Smooth muscle cell of trachea (primary cell): ENCODE results near the gene ENTPD2. TPM values are rescaled to one million over a fixed set of nuclear protein-coding genes. Genes with fewer than 3 reads are reported as not detected.

Source experiments
- total RNA-seq: library from RNA; depleted of rRNA; stranded (reverse); fragments of >200 nt; gene quantifications from 2 replicates; pipeline ENCODE4 v1.2.1, GENCODE V29; 2014

The ENTPD2 gene
- total RNA-seq: not detected in 2 replicates

DNA sequence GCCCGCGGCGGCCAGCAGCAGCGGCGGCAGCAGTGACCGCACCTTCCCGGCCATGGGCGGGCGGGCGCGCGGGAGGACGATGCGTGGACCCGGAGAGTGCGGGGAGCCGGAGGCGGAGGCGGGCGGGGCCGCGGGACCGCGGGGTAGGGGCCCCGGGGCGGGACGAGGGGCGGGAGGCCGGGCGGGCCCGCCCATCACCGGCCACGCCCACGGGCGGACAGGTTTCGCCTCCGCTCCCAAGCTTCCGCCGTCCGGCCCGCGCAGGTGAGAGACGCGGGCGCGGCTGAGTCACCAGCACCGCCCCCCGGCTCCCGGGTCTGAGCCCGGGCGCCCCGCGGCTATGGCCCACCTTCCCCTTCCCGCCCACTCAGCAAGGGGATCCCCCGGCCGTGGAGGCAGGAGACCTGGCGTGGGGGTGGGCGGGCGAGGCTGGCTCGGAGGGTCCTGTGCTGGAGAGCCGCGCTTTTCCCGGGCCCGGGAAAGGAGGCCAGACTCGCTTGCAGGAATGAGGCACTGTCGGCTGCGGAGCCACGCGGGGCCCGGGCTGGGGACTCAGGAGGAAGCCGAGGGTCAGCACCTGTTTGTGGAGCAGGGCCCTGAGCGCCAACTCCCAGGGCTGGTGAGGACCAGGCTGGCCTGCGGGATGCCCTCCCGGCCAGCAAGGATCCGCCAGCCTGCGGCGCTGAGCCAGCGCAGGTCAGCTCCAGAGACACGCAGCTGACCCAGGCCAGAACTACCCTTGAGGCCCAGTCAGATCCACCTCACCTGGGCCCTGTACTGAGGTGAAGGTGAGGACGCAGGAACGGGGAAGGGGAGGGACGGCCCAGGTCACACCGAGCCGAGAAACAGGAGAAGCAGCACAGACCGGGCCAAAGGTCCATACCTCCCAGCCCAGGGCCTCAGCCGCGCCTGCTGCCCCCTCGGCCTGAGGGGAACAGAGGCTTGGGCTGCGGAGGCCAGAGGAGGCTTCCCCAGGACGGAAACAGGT is at the start of gene ENTPD2:
ENTPD2 (minus strand) TSS at position 118 of the 988 bp plus-strand sequence; CDS start at position 54, 64 bp downstream.

DNA sequence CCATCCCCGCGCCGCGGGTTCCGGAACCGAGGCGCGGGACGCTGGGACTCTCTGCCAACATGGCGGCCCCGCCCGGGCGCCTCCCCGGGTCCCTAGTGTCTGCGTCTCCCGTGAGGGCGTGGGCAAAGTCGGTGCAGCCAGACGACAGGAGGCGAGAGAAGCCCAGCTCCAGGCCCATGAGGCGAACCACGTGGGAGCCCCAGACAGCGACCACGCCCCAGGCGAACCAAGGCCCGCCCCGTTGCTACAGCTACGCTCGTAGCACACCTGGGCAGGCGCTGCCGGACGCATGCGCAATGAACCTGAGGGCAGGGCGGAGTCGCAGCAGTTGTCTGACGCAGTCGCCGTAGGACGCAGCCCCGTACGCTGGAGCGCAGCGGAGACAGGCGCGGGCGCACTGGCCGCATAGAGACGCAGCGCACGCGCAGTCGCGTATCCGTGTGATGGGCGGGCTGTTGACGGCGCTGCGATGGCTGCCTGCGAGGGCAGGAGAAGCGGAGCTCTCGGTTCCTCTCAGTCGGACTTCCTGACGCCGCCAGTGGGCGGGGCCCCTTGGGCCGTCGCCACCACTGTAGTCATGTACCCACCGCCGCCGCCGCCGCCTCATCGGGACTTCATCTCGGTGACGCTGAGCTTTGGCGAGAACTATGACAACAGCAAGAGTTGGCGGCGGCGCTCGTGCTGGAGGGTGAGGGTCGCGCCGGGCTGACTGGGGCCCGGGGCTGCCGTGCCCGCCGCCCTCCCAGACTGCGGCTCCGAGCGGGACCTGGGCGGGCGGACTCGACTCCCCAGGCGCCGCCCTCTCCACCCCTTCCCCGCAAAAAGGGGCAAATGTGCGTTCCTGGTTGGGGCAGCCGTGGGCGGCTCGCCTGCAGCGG is 32.9 kb upstream of the ENTPD2 start, which contains the start of gene MAN1B1:
MAN1B1 (plus strand) TSS at position 455 of the 878 bp plus-strand sequence; CDS start at position 470, 15 bp downstream.

DNA sequence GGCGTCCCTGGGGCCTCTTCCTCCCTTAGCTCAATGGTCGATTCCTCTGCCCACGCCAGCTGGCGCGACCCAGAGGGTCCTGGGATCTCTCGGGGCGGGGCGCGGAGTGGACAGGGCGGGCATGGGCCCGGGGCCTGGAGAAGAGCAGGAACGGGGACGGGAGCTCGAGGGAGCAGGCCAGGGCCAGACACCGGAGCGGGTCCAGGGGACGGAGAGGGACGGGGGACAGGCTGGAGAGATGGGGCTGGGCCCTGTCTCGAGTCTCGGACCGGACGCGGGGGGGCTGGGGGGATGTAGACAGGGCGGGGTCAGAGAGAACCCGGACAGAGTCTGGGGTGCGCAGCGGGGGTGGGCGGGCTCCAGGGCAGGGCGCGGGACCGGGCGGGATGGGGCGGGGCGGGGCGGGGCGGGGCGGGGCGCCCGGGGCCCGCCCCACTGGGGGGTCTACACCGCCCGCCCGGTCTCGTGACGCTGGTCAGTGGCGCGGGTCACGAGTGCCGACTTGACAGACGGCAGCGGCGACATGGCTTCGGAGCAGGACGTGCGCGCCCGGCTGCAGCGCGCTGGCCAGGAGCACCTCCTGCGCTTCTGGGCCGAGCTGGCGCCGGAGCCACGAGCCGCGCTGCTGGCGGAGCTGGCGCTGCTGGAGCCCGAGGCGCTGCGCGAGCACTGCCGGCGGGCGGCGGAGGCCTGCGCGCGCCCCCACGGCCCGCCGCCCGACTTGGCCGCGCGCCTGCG is 23.3 kb upstream of the ENTPD2 start, which contains the start of gene UAP1L1:
UAP1L1 (plus strand) TSS at position 508 of the 738 bp plus-strand sequence; CDS start at position 524, 16 bp downstream.

DNA sequence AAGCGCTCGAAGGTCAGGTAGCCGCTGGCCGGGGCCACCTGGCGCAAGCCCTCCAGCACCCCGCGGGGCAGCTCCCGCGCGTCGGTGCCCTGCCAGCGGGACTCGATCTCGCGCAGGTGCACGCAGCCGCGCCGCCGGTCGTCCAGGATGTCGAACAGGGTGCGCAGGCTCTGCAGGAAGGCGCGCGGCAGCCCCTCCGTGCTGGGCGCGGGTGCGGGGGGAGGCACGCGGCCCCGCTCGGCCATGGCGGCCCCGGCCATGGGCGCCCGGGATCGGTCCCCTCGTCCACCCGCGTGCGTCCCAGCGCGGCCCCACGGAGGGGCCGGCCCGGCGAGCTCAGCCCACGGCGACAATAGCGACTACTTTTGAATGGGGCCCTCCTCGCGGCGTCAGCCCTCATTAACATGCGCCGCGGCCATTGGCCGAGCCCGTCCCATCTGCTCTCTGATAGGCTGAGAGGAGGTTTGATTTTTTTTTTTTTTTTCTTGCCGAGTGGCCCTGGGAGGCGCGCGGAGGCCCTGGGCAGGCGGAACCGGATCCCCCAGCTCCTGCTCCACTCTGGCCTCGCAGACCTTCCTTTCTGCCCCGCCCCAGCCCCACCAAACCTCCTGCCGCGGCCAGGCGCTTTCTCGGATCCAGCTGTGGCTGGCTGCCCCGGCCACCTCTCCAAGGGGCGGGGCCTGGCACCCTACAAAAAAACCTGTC is 16.5 kb upstream of the ENTPD2 start, which contains the start of gene SAPCD2:
SAPCD2 (minus strand) TSS at position 357 of the 705 bp plus-strand sequence; CDS start at position 260, 97 bp downstream.

GRCh38 chr9:137046088-137046787 is 7.6 kb downstream of the ENTPD2 start, which contains the start of gene NPDC1:
NPDC1 (minus strand) TSS chr9:137046177; CDS start chr9:137045989, 188 bp downstream.

GRCh38 chr9:137031904-137032640 is 21.8 kb downstream of the ENTPD2 start, which contains the start of gene FUT7:
FUT7 (minus strand) TSS chr9:137032088; CDS start chr9:137031991, 97 bp downstream.

GRCh38 chr9:137027369-137028262 is 26.2 kb downstream of the ENTPD2 start, which contains the start of gene ABCA2:
ABCA2 (minus strand) TSS chr9:137028237; CDS start chr9:137028140, 97 bp downstream.

Other genes starting within 250 kb of the ENTPD2 start
- 56.0 and 64.8 TPM in 2 replicates for gene RABL6, start 246.1 kb downstream of the ENTPD2 start, total RNA-seq
- 1.6 and 2.2 TPM in 2 replicates for gene AJM1, start 211.6 kb downstream of the ENTPD2 start, total RNA-seq
- 79.6 and 134 TPM in 2 replicates for gene PHPT1, start 204.7 kb downstream of the ENTPD2 start, total RNA-seq
- gene MAMDC4, start 201.7 kb downstream of the ENTPD2 start, total RNA-seq: 1.3 and 5.5 TPM in 2 replicates
- gene EDF1, start 187.8 kb downstream of the ENTPD2 start, total RNA-seq: 219 and 273 TPM in 2 replicates
- gene TRAF2, start 167.5 kb downstream of the ENTPD2 start, total RNA-seq: 11.8 and 14.6 TPM in 2 replicates
- gene FBXW5, start 109.3 kb downstream of the ENTPD2 start, total RNA-seq: 143 and 239 TPM in 2 replicates
- gene C8G, start 108.8 kb downstream of the ENTPD2 start, total RNA-seq: not detected in 2 replicates
- gene LCN12, start 101.8 kb downstream of the ENTPD2 start, total RNA-seq: not detected in 2 replicates
- 2.8 and 36.7 TPM in 2 replicates for gene PTGDS, start 76.6 kb downstream of the ENTPD2 start, total RNA-seq
- gene LCNL1, start 71.1 kb downstream of the ENTPD2 start, total RNA-seq: 0.58 and 3.1 TPM in 2 replicates
- 16.1 and 16.2 TPM in 2 replicates for gene PAXX, start 61.6 kb downstream of the ENTPD2 start, total RNA-seq
- 1.6 and 5.8 TPM in 2 replicates for gene CLIC3, start 57.5 kb downstream of the ENTPD2 start, total RNA-seq
- gene ABCA2, start 25.8 kb downstream of the ENTPD2 start, total RNA-seq: 22.1 and 30.8 TPM in 2 replicates
- not detected in 2 replicates for gene FUT7, start 22.0 kb downstream of the ENTPD2 start, total RNA-seq
- gene NPDC1, start 7.9 kb downstream of the ENTPD2 start, total RNA-seq: 22.1 and 36.9 TPM in 2 replicates
- gene SAPCD2, start 16.5 kb upstream of the ENTPD2 start, total RNA-seq: 1.5 and 8.0 TPM in 2 replicates
- gene UAP1L1, start 23.5 kb upstream of the ENTPD2 start, total RNA-seq: 31.3 and 34.7 TPM in 2 replicates
- gene MAN1B1, start 32.9 kb upstream of the ENTPD2 start, total RNA-seq: 91.3 and 113 TPM in 2 replicates
- gene DPP7, start 60.7 kb upstream of the ENTPD2 start, total RNA-seq: 89.9 and 123 TPM in 2 replicates
- gene GRIN1, start 85.1 kb upstream of the ENTPD2 start, total RNA-seq: 0.15 and 0.33 TPM in 2 replicates
- gene LRRC26, start 116.0 kb upstream of the ENTPD2 start, total RNA-seq: not detected in 2 replicates
- gene TMEM210, start 118.0 kb upstream of the ENTPD2 start, total RNA-seq: not detected in 2 replicates
- gene ANAPC2, start 134.5 kb upstream of the ENTPD2 start, total RNA-seq: 28.0 and 31.0 TPM in 2 replicates
- 55.1 and 92.1 TPM in 2 replicates for gene SSNA1, start 134.6 kb upstream of the ENTPD2 start, total RNA-seq
- gene TPRN, start 146.7 kb upstream of the ENTPD2 start, total RNA-seq: 7.7 and 11.6 TPM in 2 replicates
- gene TMEM203, start 151.6 kb upstream of the ENTPD2 start, total RNA-seq: 41.5 and 48.8 TPM in 2 replicates
- 5.1 and 6.8 TPM in 2 replicates for gene NDOR1, start 151.6 kb upstream of the ENTPD2 start, total RNA-seq
- 0.15 and 0.50 TPM in 2 replicates for gene RNF208, start 168.2 kb upstream of the ENTPD2 start, total RNA-seq
- 0.44 and 1.7 TPM in 2 replicates for gene CYSRT1, start 171.1 kb upstream of the ENTPD2 start, total RNA-seq
- gene RNF224, start 173.4 kb upstream of the ENTPD2 start, total RNA-seq: 0.17 TPM in 1 of 2 replicates, not detected in the other
- under 0.01 TPM in 1 of 2 replicates, not detected in the other for gene SLC34A3, start 176.8 kb upstream of the ENTPD2 start, total RNA-seq
- gene TUBB4B, start 187.2 kb upstream of the ENTPD2 start, total RNA-seq: 205 and 421 TPM in 2 replicates
- 0.66 TPM in 1 of 2 replicates, not detected in the other for gene STPG3, start 197.2 kb upstream of the ENTPD2 start, total RNA-seq
- 53.4 and 63.5 TPM in 2 replicates for gene NELFB, start 201.3 kb upstream of the ENTPD2 start, total RNA-seq
- gene TOR4A, start 223.7 kb upstream of the ENTPD2 start, total RNA-seq: 25.5 and 28.9 TPM in 2 replicates
- gene NRARP, start 248.2 kb upstream of the ENTPD2 start, total RNA-seq: 0.29 and 0.33 TPM in 2 replicates